ENCODE results near the gene C16orf78. TPM values are rescaled to one million over a fixed set of nuclear protein-coding genes. Genes with fewer than 3 reads are reported as not detected.

C16orf78 gene
- total RNA-seq, 6 experiments from 2014 or later, result not detected

- Mint-ChIP-seq H3K4me1 (ENCODE audit: low read depth) (no peaks in the 10 kb centered on the region), H3K4me3 (no peak overlapping the region), H3K36me3 (ENCODE audit: low read depth) (peaks cover 5% of the 10 kb centered on the region; the same call in 1 of the 2 replicates), H3K9me3 (peaks cover 34% of the 10 kb centered on the region), H3K27me3 (ENCODE audit: insufficient read depth) (peaks cover 2% of the 10 kb centered on the region), H3K27ac (no peak overlapping the region)
- no peak for TF ChIP-seq CTCF (IDR thresholded peaks at IDR 0.05)
- no peak for DNase-seq
Measured at GRCh38 chr16:49332589-49333258, 40.9 kb upstream of the C16orf78 start.

DNA sequence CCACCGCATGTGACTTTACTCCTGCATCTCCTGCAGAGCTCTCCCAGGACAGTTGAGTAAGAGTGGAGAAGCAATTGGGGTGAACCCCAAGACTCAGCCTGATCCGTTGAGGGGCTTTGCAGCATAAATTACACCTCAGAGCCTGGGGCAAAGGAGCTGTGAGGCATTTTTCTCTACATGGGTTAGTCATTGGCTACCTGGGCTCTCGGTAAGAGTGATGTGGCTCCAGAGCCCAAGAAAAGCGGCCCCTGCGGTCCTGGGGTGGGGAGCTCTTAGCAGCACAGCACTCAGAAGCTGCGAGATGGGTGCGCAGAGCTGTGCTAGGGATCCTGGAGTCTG, 40.4 kb upstream of the C16orf78 start:
- peaks cover 2% of the 10 kb centered on the region for H3K27me3 Mint-ChIP-seq (ENCODE audit: insufficient read depth)
- no peaks in the 10 kb centered on the region for H3K4me1 Mint-ChIP-seq (ENCODE audit: low read depth)
- peaks cover 5% of the 10 kb centered on the region; the same call in 1 of the 2 replicates for H3K36me3 Mint-ChIP-seq (ENCODE audit: low read depth)
- peaks cover 31% of the 10 kb centered on the region for H3K9me3 Mint-ChIP-seq
- DNase-seq, result no peak
- no peak for TF ChIP-seq CTCF (IDR thresholded peaks at IDR 0.05)
- H3K27ac Mint-ChIP-seq, result no peak overlapping the region
- H3K4me3 Mint-ChIP-seq, result no peak overlapping the region

GRCh38 chr16:49335828-49336227, 37.8 kb upstream of the C16orf78 start:
- no peak overlapping the region for H3K4me3 Mint-ChIP-seq
- no peak for TF ChIP-seq CTCF (IDR thresholded peaks at IDR 0.05)
- DNase-seq, result no peak
- H3K27ac Mint-ChIP-seq, result no peak overlapping the region
- H3K4me1 Mint-ChIP-seq (ENCODE audit: low read depth), result no peaks in the 10 kb centered on the region
- peaks cover 34% of the 10 kb centered on the region for H3K9me3 Mint-ChIP-seq
- peaks cover 2% of the 10 kb centered on the region for H3K27me3 Mint-ChIP-seq (ENCODE audit: insufficient read depth)
- H3K36me3 Mint-ChIP-seq (ENCODE audit: low read depth), result peaks cover 5% of the 10 kb centered on the region; the same call in 1 of the 2 replicates

- Mint-ChIP-seq H3K27me3 (ENCODE audit: insufficient read depth) (peaks cover 2% of the 10 kb centered on the region), H3K9me3 (peaks cover 34% of the 10 kb centered on the region)
Measured at GRCh38 chr16:49336581-49336980, 37.0 kb upstream of the C16orf78 start.

GRCh38 chr16:49337814-49338350, 35.7 kb upstream of the C16orf78 start:
- no peaks in the 10 kb centered on the region for H3K4me1 Mint-ChIP-seq (ENCODE audit: low read depth)
- no peak for DNase-seq
- no peak overlapping the region for H3K4me3 Mint-ChIP-seq
- peaks cover 2% of the 10 kb centered on the region for H3K27me3 Mint-ChIP-seq (ENCODE audit: insufficient read depth)
- H3K36me3 Mint-ChIP-seq (ENCODE audit: low read depth), result peaks cover 5% of the 10 kb centered on the region; the same call in 1 of the 2 replicates
- H3K9me3 Mint-ChIP-seq, result peaks cover 41% of the 10 kb centered on the region
- no peak for TF ChIP-seq CTCF (IDR thresholded peaks at IDR 0.05)
- no peak overlapping the region for H3K27ac Mint-ChIP-seq

More at GRCh38 chr16:49336581-49336980, 37.0 kb upstream of the C16orf78 start:
- TF ChIP-seq CTCF (IDR thresholded peaks at IDR 0.05), result no peak
- Mint-ChIP-seq H3K4me1 (ENCODE audit: low read depth) (no peaks in the 10 kb centered on the region), H3K4me3 (no peak overlapping the region), H3K27ac (no peak overlapping the region), H3K36me3 (ENCODE audit: low read depth) (peaks cover 5% of the 10 kb centered on the region; the same call in 1 of the 2 replicates)
- no peak for DNase-seq

Measured in HFFc6 (cell line).